GM21367 (cell line): ENCODE results near the gene RAB40AL.

Source experiments
- ATAC-seq: cut with Tn5 transposase; IDR thresholded peaks from one replicate; pipeline ENCODE4 v1.9.1; 2021; ENCODE audit not compliant: unreplicated experiment

RAB40AL gene

GRCh38 chrX:102979536-102979935, 42.5 kb downstream of the RAB40AL start:
- ATAC-seq = no peak

GRCh38 chrX:102983205-102983604, 46.1 kb downstream of the RAB40AL start:
- no peak for ATAC-seq

- no peak for ATAC-seq
Measured at GRCh38 chrX:102985192-102985591, 48.1 kb downstream of the RAB40AL start.
